Peyer's patch (tissue), 4 donors: ENCODE data around the gene NOS3.

Source experiments
- POLR2A ChIP-seq, 2 donors: fragments of 450-650 bp; IDR thresholded peaks; one replicate each; pipeline ENCODE4 v1.5.1; 2017; ENCODE audit warnings: antibody characterized with exemption in 2 of 2, mild to moderate bottlenecking in 2 of 2, moderate library complexity in 2 of 2
- TF ChIP-seq, protein P1 (sequence below), 6 experiments: fragments of 450-650 bp in 4 of 6; fragments of 200-600 bp in 2 of 6; sonication (generic) in 1 of 6; IDR thresholded peaks; one replicate each; pipeline ENCODE4 v1.5.1; 2017 to 2019; ENCODE audit warnings: antibody characterized with exemption in 6 of 6, mild to moderate bottlenecking in 3 of 6, moderate library complexity in 1 of 6

DNA sequence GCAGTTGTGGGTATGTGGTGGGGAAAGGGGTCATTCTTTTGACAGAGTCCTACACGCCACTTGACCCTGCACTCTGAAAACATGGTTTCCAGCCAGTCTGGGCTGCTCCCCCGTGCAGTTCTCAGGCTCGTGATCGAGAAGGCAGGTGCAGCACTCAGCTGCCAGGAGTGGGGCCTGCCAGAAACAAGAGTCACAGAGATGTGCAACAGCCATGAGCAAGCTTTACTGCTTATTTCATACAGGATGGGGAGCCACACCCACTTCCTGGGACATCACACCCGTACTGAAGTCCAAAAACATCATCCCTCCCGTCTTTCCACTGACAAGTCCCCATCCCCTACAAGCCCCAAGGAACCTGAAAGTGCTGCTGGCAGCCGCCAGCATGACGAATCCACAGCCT, 24.1 kb downstream of the NOS3 start:
- TF ChIP-seq, protein P1, sequence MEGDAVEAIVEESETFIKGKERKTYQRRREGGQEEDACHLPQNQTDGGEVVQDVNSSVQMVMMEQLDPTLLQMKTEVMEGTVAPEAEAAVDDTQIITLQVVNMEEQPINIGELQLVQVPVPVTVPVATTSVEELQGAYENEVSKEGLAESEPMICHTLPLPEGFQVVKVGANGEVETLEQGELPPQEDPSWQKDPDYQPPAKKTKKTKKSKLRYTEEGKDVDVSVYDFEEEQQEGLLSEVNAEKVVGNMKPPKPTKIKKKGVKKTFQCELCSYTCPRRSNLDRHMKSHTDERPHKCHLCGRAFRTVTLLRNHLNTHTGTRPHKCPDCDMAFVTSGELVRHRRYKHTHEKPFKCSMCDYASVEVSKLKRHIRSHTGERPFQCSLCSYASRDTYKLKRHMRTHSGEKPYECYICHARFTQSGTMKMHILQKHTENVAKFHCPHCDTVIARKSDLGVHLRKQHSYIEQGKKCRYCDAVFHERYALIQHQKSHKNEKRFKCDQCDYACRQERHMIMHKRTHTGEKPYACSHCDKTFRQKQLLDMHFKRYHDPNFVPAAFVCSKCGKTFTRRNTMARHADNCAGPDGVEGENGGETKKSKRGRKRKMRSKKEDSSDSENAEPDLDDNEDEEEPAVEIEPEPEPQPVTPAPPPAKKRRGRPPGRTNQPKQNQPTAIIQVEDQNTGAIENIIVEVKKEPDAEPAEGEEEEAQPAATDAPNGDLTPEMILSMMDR (IDR thresholded peaks at IDR 0.05): no peak
- TF ChIP-seq POLR2A (IDR thresholded peaks at IDR 0.05): no peak
